HepG2 (cell line): ENCODE data around the gene GRK5. TPM values are rescaled to one million over a fixed set of nuclear protein-coding genes. Genes with fewer than 3 reads are reported as not detected.
A peak's percentile ranks its signal among the peaks of the same experiment; 100 is the strongest.

Experiments
- ATAC-seq: fragments of 200-7000 bp; cut with Tn5 transposase; 3 replicates; pipeline ENCODE4 v1.9.1; 2020; ENCODE audit warnings: mild to moderate bottlenecking, moderate library complexity
- BruUV-seq: library from RNA; stranded (reverse); fragments of 400-500 nt; replicated peaks from 2 replicates; lab custom pipeline; 2021; lab: Mats Ljungman, UMichigan
- CTCF ChIA-PET: fragments of 300-600 bp; formaldehyde crosslinking; extraction: SDS; loops from one replicate; lab custom pipeline; 2021; ENCODE audit warnings: low total read pairs, inconsistent platforms, low intra/inter-chr PET ratio; lab: Yijun Ruan, JAX
- POLR2A ChIA-PET: fragments of 350-600 bp; sonication (Branson Sonifier 250); formaldehyde crosslinking; loops from one replicate; lab custom pipeline; 2020; ENCODE audit warnings: antibody characterized with exemption, inconsistent platforms; lab: Yijun Ruan, JAX
- DNase-seq: peaks from one replicate; pipeline ENCODE4 v3.0.0-alpha.2; 2015; ENCODE audit warnings: low spot score
- FAIRE-seq: peaks from 3 replicates; lab custom pipeline; 2011; peaks lifted over from hg19 to GRCh38; lab: Jason Lieb, UNC
- H2AFZ ChIP-seq: one replicate; pipeline ENCODE4 v1.6.1; 2011; ENCODE audit warnings: low read length, inconsistent platforms
- H3K27ac ChIP-seq: fragments of 300-600 bp; 3 replicates; pipeline ENCODE4 v1.8.0; 2011; ENCODE audit warnings: mixed run types, mild to moderate bottlenecking, mixed read lengths, low read length, inconsistent platforms; ENCODE audit not compliant: insufficient read depth; ENCODE audit errors: extremely low read length
- H3K27me3 ChIP-seq, 2 experiments: fragments of 200-600 bp in 1 of 2; 2 replicates in 1 of 2; 3 replicates in 1 of 2; pipeline versions ENCODE4 v1.6.0 to v1.8.0; 2011; ENCODE audit warnings: low read length in 2 of 2, mild to moderate bottlenecking in 2 of 2, moderate library complexity in 2 of 2, inconsistent platforms in 1 of 2; ENCODE audit not compliant: insufficient read depth in 2 of 2, control insufficient read depth in 1 of 2
- H3K36me3 ChIP-seq, 2 experiments: fragments of 200-600 bp in 1 of 2; replicated peaks in 1 of 2; 2 replicates in 1 of 2; 3 replicates in 1 of 2; pipeline versions ENCODE4 v1.5.1 to v1.8.0; 2011; ENCODE audit warnings: low read length in 2 of 2, inconsistent platforms in 1 of 2; ENCODE audit not compliant: insufficient read depth in 2 of 2, control insufficient read depth in 1 of 2
- H3K4me1 ChIP-seq: 2 replicates; pipeline ENCODE4 v1.5.1; 2012; ENCODE audit warnings: low read length, inconsistent platforms; ENCODE audit not compliant: insufficient read depth
- H3K4me2 ChIP-seq: 2 replicates; pipeline ENCODE4 v1.6.0; 2011; ENCODE audit warnings: low read depth, low read length, inconsistent platforms
- H3K4me3 ChIP-seq, 3 experiments: fragments of 200-600 bp in 1 of 3; sonication (generic), shearing (Covaris generic) in 1 of 3; replicated peaks in 1 of 3; 2 replicates each; pipeline ENCODE4 v1.5.1; 2011 to 2016; ENCODE audit warnings: low read length in 3 of 3, inconsistent platforms in 2 of 3, low read depth in 2 of 3, mild to moderate bottlenecking in 2 of 3, control low read depth in 1 of 3, mixed read lengths in 1 of 3; ENCODE audit not compliant: insufficient read depth in 1 of 3
- H3K79me2 ChIP-seq: one replicate; pipeline ENCODE4 v1.6.1; 2011; ENCODE audit warnings: low read length, inconsistent platforms; ENCODE audit not compliant: insufficient read depth
- H3K9ac ChIP-seq: 2 replicates; pipeline ENCODE4 v1.6.0; 2011; ENCODE audit warnings: mild to moderate bottlenecking, low read depth, low read length, inconsistent platforms; ENCODE audit not compliant: insufficient read depth
- H3K9me3 ChIP-seq: 2 replicates; pipeline ENCODE4 v1.5.1; 2012; ENCODE audit warnings: mild to moderate bottlenecking, low read length
- H4K20me1 ChIP-seq: 2 replicates; pipeline ENCODE4 v1.6.0; 2011; ENCODE audit warnings: inconsistent platforms, mild to moderate bottlenecking, low read length, moderate library complexity; ENCODE audit not compliant: insufficient read depth
- ATAD3A ChIP-seq: sonication (generic); formaldehyde crosslinking; IDR thresholded peaks from 2 replicates; pipeline ENCODE4 v1.4.0; 2020; ENCODE audit warnings: missing genetic modification reagents
- ATF7-NPFF ChIP-seq: sonication (generic); formaldehyde crosslinking; IDR thresholded peaks from 2 replicates; pipeline ENCODE4 v1.8.1; 2023; ENCODE audit warnings: mild to moderate bottlenecking, low read depth, missing genetic modification reagents, moderate library complexity
- CEBPG ChIP-seq: IDR thresholded peaks from 2 replicates; pipeline ENCODE4 v1.6.1; 2016
- FOSL1 ChIP-seq: sonication (generic); formaldehyde crosslinking; IDR thresholded peaks from 2 replicates; pipeline ENCODE4 v1.9.0; 2021; ENCODE audit warnings: missing genetic modification reagents, borderline replicate concordance
- FOXO1 ChIP-seq: sonication (generic); formaldehyde crosslinking; IDR thresholded peaks from 2 replicates; pipeline ENCODE4 v1.4.0; 2020; ENCODE audit warnings: missing genetic modification reagents
- HOXA3 ChIP-seq: sonication (generic); formaldehyde crosslinking; IDR thresholded peaks from 2 replicates; pipeline ENCODE4 v1.5.0; 2020; ENCODE audit warnings: missing genetic modification reagents
- SALL1 ChIP-seq: sonication (generic); formaldehyde crosslinking; IDR thresholded peaks from 2 replicates; pipeline ENCODE4 v1.8.0; 2022; ENCODE audit warnings: mild to moderate bottlenecking, missing genetic modification reagents
- SMC3 ChIP-seq: IDR thresholded peaks from 2 replicates; pipeline ENCODE4 v1.6.1; 2011; ENCODE audit warnings: low read length, improper control_type of control experiment
- SNAPC5 ChIP-seq: sonication (generic); formaldehyde crosslinking; IDR thresholded peaks from 2 replicates; pipeline ENCODE4 v1.8.1; 2023; ENCODE audit warnings: mild to moderate bottlenecking, missing genetic modification reagents, borderline replicate concordance
- THAP9 ChIP-seq: sonication (generic); formaldehyde crosslinking; IDR thresholded peaks from 2 replicates; pipeline ENCODE4; 2020; ENCODE audit warnings: missing genetic modification reagents, mild to moderate bottlenecking, borderline replicate concordance
- ZBTB3 ChIP-seq: sonication (generic); formaldehyde crosslinking; IDR thresholded peaks from 2 replicates; pipeline ENCODE4 v1.4.0; 2020; ENCODE audit warnings: low read depth, mild to moderate bottlenecking, moderate library complexity, missing genetic modification reagents, borderline replicate concordance
- ZBTB46 ChIP-seq: sonication (generic); formaldehyde crosslinking; IDR thresholded peaks from 2 replicates; pipeline ENCODE4 v1.4.0; 2020; ENCODE audit warnings: mild to moderate bottlenecking, missing genetic modification reagents, borderline replicate concordance
- ZBTB7B ChIP-seq: sonication (generic); formaldehyde crosslinking; IDR thresholded peaks from 2 replicates; pipeline ENCODE4 v1.4.0; 2020; ENCODE audit warnings: missing genetic modification reagents
- ZKSCAN5 ChIP-seq: sonication (generic); formaldehyde crosslinking; IDR thresholded peaks from 2 replicates; pipeline ENCODE4 v1.5.1; 2020; ENCODE audit warnings: mild to moderate bottlenecking, missing genetic modification reagents
- ZNF460 ChIP-seq: sonication (generic); formaldehyde crosslinking; IDR thresholded peaks from 2 replicates; pipeline ENCODE4 v1.5.1; 2020; ENCODE audit warnings: missing genetic modification reagents, mild to moderate bottlenecking, borderline replicate concordance
- ZNF552 ChIP-seq: sonication (generic); formaldehyde crosslinking; IDR thresholded peaks from 2 replicates; pipeline ENCODE4 v1.9.0; 2022; ENCODE audit warnings: missing genetic modification reagents, mild to moderate bottlenecking, borderline replicate concordance
- whole genome bisulfite sequencing: methylation state at CpG from one replicate; pipeline ENCODE4 v1.1.6; 2017; ENCODE audit warnings: low lambda C conversion rate; 5-methylcytosine and 5-hydroxymethylcytosine counted together
- in situ Hi-C: cut with HindIII; loops from 2 replicates; pipeline ENCODE4 v1.10.0; 2017; ENCODE audit warnings: low pct_unique_long_range_greater_than_20kb; ENCODE audit not compliant: extremely low pct_ligation_motif_present
- intact Hi-C: fragments of 100-400 bp; cut with micrococcal nuclease; formaldehyde crosslinking; loops from one replicate; pipeline ENCODE4 v1.10.0; 2022; ENCODE audit not compliant: unreplicated experiment
- polyA plus RNA-seq, 8 experiments: library from polyadenylated mRNA; depleted of rRNA in 3 of 8; stranded (reverse) in 7 of 8; unstranded in 1 of 8; fragments of >200 nt; fragmentation: Illumina TruSeq in 4 of 8; extraction: Trizol in 4 of 8; gene quantifications; 2 replicates each; pipeline versions ENCODE4 v1.2.1 to v1.2.3, GENCODE V29; 2011 to 2016; ENCODE audit warnings: low read depth in 4 of 8, missing spikeins in 1 of 8, mixed read lengths in 1 of 8; ENCODE audit not compliant: insufficient read depth in 1 of 8
- total RNA-seq, 5 experiments: library from RNA; depleted of rRNA; stranded (reverse); fragments of >200 nt; fragmentation: Illumina TruSeq; extraction: Trizol; gene quantifications; 2 replicates each; pipeline ENCODE4 v1.2.3, GENCODE V29; 2016; ENCODE audit warnings: low read depth in 1 of 5

GRK5 gene
- total and polyA plus RNA-seq, 2 of the 13 experiments (the other 11 are each of a cell fraction or from before 2014, with no cell fraction given) = 10.4 to 12.6 TPM

GRCh38 chr10:119445311-119445934, 238.1 kb downstream of the GRK5 start:
- H3K9me3 ChIP-seq = no peaks in the 10 kb centered on the region
- BruUV-seq = no TSS peak
- peak; percentile 65 for DNase-seq
- POLR2A ChIA-PET = interaction anchor here (0.8 to 1.8 kb wide), 4 partner anchors 192 to 246 kb away, joined by 3 to 4 read pairs (median 4); partner anchors contain the start of gene GRK5
- no peak overlapping the region for H3K9ac ChIP-seq
- H2AFZ ChIP-seq = no peak overlapping the region
- H3K4me3 ChIP-seq = no peak overlapping the region
- in situ Hi-C loops (loop anchor here (5.0 to 10.0 kb wide), 2 partner anchors 47 to 251 kb away; no protein-coding TSS in a partner anchor), intact Hi-C loops (loop anchor here (1.0 kb wide), 1 partner anchor 246 kb away; no protein-coding TSS in a partner anchor)
- no peak overlapping the region for H3K27ac ChIP-seq
- no peaks in the 10 kb centered on the region for H4K20me1 ChIP-seq
- CTCF ChIA-PET = interaction anchor here (1.1 to 2.6 kb wide), 5 partner anchors 45 to 246 kb away, joined by 3 to 19 read pairs (median 4); partner anchors contain the start of genes GRK5 and RGS10
- peak; percentile 85 for ATAC-seq
- H3K27me3 ChIP-seq = no peaks in the 10 kb centered on the region
- H3K36me3 ChIP-seq = peaks cover 0 to 4% of the 10 kb centered on the region in 2 experiments; a peak in 1 of 5 replicates
- FAIRE-seq = peak; percentile 66
- WGBS = 50% methylated on average over 2 of the region's 10 CpGs
- H3K4me2 ChIP-seq = no peak overlapping the region
- H3K79me2 ChIP-seq = no peaks in the 10 kb centered on the region
- no peaks in the 10 kb centered on the region for H3K4me1 ChIP-seq
- TF ChIP-seq FOSL1 (CRISPR knock-in tag) (no peak), FOXO1 (no peak), CEBPG (CRISPR knock-in tag) (no peak), SMC3 (peak; percentile 77), SNAPC5 (CRISPR knock-in tag) (no peak), ATF7-NPFF (CRISPR knock-in tag) (no peak), ZKSCAN5 (CRISPR knock-in tag) (no peak), ZNF460 (CRISPR knock-in tag) (no peak), ATAD3A (CRISPR knock-in tag) (no peak), ZNF552 (CRISPR knock-in tag) (no peak), HOXA3 (no peak), ZBTB7B (CRISPR knock-in tag) (no peak), THAP9 (CRISPR knock-in tag) (peak; percentile 23; the same call in 1 of the 2 replicates), SALL1 (0 out of 2 replicates have a peak, but pooled peaks have one; percentile 9), ZBTB3 (CRISPR knock-in tag) (no peak), ZBTB46 (CRISPR knock-in tag) (no peak)
